ENCODE measurements around the gene TREH. TPM values are rescaled to one million over a fixed set of nuclear protein-coding genes. Genes with fewer than 3 reads are reported as not detected.

TREH gene
- total RNA-seq, 1 experiment from 2014 or later = not detected

DNA sequence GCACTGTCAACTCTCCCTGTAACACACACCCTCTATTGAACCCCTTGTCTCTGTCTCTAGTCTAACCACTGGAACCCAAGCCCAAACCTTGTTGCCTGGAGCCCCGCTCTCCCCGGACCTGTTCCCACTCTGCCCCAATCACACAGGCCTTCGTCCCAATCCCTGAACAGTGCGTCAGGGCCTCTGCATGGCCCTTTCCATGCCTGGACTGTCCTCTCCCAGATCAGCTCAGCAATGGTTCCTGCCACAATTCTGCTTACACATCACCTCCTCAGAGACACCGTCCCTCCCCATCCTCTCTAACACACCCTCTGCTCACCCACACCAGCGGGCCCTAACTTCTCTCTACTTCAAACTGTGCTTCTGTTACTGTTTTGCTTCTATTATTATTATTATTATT lies 1.5 kb downstream of the TREH start:
- POLR2A ChIA-PET = no interaction called here
- CTCF ChIA-PET = interaction anchor here (1.0 kb wide), 1 partner anchor 56 kb away, joined by 3 read pairs; no protein-coding TSS in a partner anchor
- BruUV-seq (replicated peaks) = no TSS peak
- TF ChIP-seq, protein P1, sequence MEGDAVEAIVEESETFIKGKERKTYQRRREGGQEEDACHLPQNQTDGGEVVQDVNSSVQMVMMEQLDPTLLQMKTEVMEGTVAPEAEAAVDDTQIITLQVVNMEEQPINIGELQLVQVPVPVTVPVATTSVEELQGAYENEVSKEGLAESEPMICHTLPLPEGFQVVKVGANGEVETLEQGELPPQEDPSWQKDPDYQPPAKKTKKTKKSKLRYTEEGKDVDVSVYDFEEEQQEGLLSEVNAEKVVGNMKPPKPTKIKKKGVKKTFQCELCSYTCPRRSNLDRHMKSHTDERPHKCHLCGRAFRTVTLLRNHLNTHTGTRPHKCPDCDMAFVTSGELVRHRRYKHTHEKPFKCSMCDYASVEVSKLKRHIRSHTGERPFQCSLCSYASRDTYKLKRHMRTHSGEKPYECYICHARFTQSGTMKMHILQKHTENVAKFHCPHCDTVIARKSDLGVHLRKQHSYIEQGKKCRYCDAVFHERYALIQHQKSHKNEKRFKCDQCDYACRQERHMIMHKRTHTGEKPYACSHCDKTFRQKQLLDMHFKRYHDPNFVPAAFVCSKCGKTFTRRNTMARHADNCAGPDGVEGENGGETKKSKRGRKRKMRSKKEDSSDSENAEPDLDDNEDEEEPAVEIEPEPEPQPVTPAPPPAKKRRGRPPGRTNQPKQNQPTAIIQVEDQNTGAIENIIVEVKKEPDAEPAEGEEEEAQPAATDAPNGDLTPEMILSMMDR (IDR thresholded peaks at IDR 0.05; ENCODE audit: unreplicated experiment) = no peak
- Mint-ChIP-seq H3K4me1 (ENCODE audit: insufficient read depth, unreplicated experiment) (peaks cover 7% of the 10 kb centered on the region), H3K36me3 (ENCODE audit: insufficient read depth, unreplicated experiment) (no peaks in the 10 kb centered on the region), H3K9me3 (ENCODE audit: unreplicated experiment) (no peaks in the 10 kb centered on the region), H3K4me3 (ENCODE audit: unreplicated experiment) (no peak overlapping the region), H3K27ac (ENCODE audit: low read depth, unreplicated experiment) (no peak overlapping the region), H3K27me3 (ENCODE audit: insufficient read depth, unreplicated experiment) (no peaks in the 10 kb centered on the region)
- intact Hi-C loops (cut with micrococcal nuclease) = no loop called here
- DNase-seq (ENCODE audit: unreplicated experiment) = no peak

DNA sequence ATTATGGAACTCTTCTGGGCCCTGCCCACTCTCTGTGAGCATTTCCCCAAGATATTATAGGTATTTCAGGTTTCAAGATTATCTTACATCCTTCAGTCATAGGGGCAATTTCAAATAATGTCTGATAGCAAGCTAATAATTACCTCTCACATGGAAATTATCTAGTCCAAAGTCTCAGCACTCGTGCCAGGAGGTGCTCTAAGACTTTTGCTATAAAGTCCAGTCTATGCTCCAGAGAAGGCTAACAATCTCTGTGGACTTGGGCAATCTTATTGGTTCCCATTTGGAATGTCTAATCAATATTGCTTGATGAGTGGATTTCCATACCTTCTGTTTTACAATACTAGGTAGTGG lies 5.4 kb downstream of the TREH start:
- DNase-seq (ENCODE audit: unreplicated experiment) = no peak
- peaks cover 28% of the 10 kb centered on the region for H3K27me3 Mint-ChIP-seq (ENCODE audit: insufficient read depth, unreplicated experiment)
- ChIA-PET CTCF (no interaction called here), POLR2A (no interaction called here)
- peaks cover 11% of the 10 kb centered on the region for H3K4me1 Mint-ChIP-seq (ENCODE audit: insufficient read depth, unreplicated experiment)
- no peak overlapping the region for H3K27ac Mint-ChIP-seq (ENCODE audit: low read depth, unreplicated experiment)
- no TSS peak for BruUV-seq (replicated peaks)
- peaks cover 8% of the 10 kb centered on the region for H3K36me3 Mint-ChIP-seq (ENCODE audit: insufficient read depth, unreplicated experiment)
- no peak overlapping the region for H3K4me3 Mint-ChIP-seq (ENCODE audit: unreplicated experiment)
- intact Hi-C loops (cut with micrococcal nuclease) = no loop called here
- TF ChIP-seq, protein P1 (IDR thresholded peaks at IDR 0.05; ENCODE audit: unreplicated experiment) = no peak
- H3K9me3 Mint-ChIP-seq (ENCODE audit: unreplicated experiment) = no peaks in the 10 kb centered on the region

DNA sequence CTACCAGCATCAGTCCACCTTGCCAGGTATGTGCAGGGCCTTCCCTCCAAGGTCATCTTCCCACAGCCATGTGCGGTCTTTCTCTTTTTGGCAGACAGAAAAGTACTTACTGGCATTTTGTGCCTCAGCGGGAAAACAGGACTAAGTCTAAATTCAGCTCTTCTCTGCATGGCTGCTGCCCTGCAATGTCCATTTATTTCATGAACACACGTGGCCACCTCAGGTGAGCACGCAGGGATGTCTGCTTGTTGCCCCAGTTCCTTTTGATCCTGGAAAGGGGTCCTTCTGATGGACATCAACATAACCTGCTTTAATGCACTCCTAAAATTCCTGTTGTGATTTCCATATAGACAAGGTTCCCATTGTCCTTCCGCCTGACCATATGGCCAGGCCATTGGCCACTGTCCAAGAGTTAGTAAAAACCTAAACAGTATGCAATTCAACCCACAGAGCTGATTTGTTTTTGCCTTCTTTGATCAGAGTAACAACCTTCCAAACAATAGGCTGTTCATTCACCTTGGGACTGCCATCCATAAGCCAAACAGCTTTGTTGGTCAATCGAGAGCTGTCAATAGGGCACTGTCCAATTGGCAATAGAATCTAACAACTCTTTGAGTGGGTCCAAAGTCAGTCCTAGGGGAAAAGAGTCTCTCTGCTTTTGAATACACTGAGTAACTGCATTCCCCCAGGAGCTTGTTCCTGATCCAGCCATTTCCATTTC lies 5.9 kb downstream of the TREH start:
- ChIA-PET CTCF (no interaction called here), POLR2A (no interaction called here)
- Mint-ChIP-seq H3K27ac (ENCODE audit: low read depth, unreplicated experiment) (no peak overlapping the region), H3K4me3 (ENCODE audit: unreplicated experiment) (no peak overlapping the region), H3K9me3 (ENCODE audit: unreplicated experiment) (no peaks in the 10 kb centered on the region), H3K4me1 (ENCODE audit: insufficient read depth, unreplicated experiment) (peaks cover 11% of the 10 kb centered on the region), H3K36me3 (ENCODE audit: insufficient read depth, unreplicated experiment) (peaks cover 8% of the 10 kb centered on the region), H3K27me3 (ENCODE audit: insufficient read depth, unreplicated experiment) (peaks cover 30% of the 10 kb centered on the region)
- BruUV-seq (replicated peaks) = no TSS peak
- intact Hi-C loops (cut with micrococcal nuclease) = no loop called here
- no peak for DNase-seq (ENCODE audit: unreplicated experiment)
- TF ChIP-seq, protein P1 (IDR thresholded peaks at IDR 0.05; ENCODE audit: unreplicated experiment) = no peak

DNA sequence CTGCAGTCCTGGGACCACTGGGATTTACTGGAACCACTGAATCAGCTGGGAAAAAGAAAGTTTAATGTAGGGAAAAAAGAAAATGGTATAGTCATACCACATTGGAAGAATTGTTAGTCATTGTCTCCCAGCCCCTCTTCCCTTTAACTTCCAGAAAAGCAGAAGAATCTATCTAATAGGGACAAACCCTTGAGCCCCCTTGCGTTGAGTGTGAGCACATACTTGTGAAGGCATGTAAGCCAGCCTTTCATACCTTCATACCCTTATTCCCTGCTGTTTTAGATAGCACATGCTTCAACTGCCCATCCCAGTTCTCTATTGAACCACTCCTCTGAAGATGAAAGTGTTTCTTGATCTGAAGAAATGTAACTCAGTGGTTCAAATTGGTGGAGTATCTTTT lies 6.6 kb downstream of the TREH start:
- no TSS peak for BruUV-seq (replicated peaks)
- Mint-ChIP-seq H3K4me1 (ENCODE audit: insufficient read depth, unreplicated experiment) (peaks cover 11% of the 10 kb centered on the region), H3K36me3 (ENCODE audit: insufficient read depth, unreplicated experiment) (peaks cover 8% of the 10 kb centered on the region), H3K27ac (ENCODE audit: low read depth, unreplicated experiment) (no peak overlapping the region), H3K4me3 (ENCODE audit: unreplicated experiment) (no peak overlapping the region), H3K9me3 (ENCODE audit: unreplicated experiment) (no peaks in the 10 kb centered on the region), H3K27me3 (ENCODE audit: insufficient read depth, unreplicated experiment) (peaks cover 30% of the 10 kb centered on the region)
- TF ChIP-seq, protein P1 (IDR thresholded peaks at IDR 0.05; ENCODE audit: unreplicated experiment) = no peak
- no peak for DNase-seq (ENCODE audit: unreplicated experiment)
- CTCF ChIA-PET = no interaction called here
- intact Hi-C loops (cut with micrococcal nuclease) = no loop called here
- POLR2A ChIA-PET = no interaction called here
